ENCODE results near the gene SMIM33.
A peak's percentile ranks its signal among the peaks of the same experiment; 100 is the strongest.

SMIM33 gene

DNA sequence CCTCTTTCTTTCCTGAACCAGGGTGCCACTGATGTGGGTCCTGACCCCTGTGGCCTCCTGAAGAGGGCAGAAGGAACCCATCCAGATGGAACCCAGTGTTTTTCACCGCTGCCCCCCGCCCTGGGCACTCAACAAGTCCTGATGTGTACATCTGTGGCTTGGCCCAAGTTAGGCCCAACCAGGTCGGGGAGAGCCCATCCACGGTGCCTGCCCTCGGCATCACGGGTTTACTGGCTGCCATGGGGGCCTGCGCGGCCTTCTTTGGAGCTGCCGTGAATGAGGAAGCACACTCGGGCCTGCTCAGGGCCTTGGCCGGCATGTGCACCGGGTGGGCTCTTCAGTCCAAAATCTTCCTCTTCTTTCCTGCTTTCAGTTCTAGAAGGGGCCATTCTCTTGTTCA lies 14.0 kb upstream of the SMIM33 start:
- no peak for DNase-seq (ENCODE audit: low read depth)
- H3K4me3 ChIP-seq (ENCODE audit: control insufficient read depth, low read depth, low read length), result no peak overlapping the region
- TF ChIP-seq CTCF (conservative IDR thresholded peaks at IDR 0.05; ENCODE audit: control insufficient read depth, insufficient read depth, low read depth, low read length), result no peak

GRCh38 chr5:139457241-139457640 lies 13.6 kb upstream of the SMIM33 start:
- no peak overlapping the region for H3K4me3 ChIP-seq (ENCODE audit: control insufficient read depth, low read depth, low read length)
- DNase-seq (ENCODE audit: low read depth), result no peak
- no peak for TF ChIP-seq CTCF (conservative IDR thresholded peaks at IDR 0.05; ENCODE audit: control insufficient read depth, insufficient read depth, low read depth, low read length)

GRCh38 chr5:139457653-139458306 lies 13.0 kb upstream of the SMIM33 start:
- TF ChIP-seq CTCF (conservative IDR thresholded peaks at IDR 0.05; ENCODE audit: control insufficient read depth, insufficient read depth, low read depth, low read length), result no peak
- DNase-seq (ENCODE audit: low read depth), result no peak

DNA sequence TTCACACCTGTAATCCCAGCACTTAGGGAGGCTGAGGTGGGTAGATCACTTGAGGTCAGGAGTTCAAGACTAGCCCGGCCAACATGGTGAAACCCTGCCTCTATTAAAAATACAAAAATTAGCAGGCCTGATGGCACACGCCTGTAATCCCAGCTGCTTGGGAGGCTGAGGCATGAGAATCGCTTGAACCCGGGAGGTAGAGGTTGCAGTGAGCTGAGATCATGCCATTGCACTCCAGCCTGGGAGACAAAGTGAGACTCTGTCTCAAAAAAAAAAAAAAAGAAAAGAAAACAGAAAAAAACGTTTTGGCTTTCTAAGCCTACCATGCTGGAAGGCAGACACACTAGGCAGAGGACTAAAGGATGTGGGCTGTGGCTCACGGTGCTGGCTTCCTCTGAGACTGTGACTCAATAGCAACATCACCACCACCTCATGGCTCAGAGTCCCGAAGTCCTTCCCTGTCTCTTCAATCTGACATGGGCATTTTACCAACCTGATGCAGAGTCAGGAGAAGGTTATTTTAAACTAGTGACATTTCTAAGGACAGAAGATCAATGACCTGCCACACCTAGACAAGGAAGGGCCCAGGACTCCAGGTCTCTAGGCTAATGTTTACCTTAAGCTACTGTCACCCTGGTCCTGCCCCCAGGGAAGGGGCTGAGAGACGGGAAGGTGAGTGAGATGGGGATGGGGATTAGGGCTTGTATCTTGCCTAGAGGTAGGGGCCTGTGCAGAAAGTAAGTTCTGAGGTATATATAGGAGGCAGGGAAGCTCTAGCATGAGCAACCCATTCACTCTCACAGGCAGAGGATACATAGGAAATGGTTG lies 12.0 kb upstream of the SMIM33 start:
- DNase-seq (ENCODE audit: low read depth), result peak; percentile 84
- no peak for TF ChIP-seq CTCF (conservative IDR thresholded peaks at IDR 0.05; ENCODE audit: control insufficient read depth, insufficient read depth, low read depth, low read length)
- no peak overlapping the region for H3K4me3 ChIP-seq (ENCODE audit: control insufficient read depth, low read depth, low read length)

More at GRCh38 chr5:139457653-139458306, 13.0 kb upstream of the SMIM33 start:
- no peak overlapping the region for H3K4me3 ChIP-seq (ENCODE audit: control insufficient read depth, low read depth, low read length)

DNA sequence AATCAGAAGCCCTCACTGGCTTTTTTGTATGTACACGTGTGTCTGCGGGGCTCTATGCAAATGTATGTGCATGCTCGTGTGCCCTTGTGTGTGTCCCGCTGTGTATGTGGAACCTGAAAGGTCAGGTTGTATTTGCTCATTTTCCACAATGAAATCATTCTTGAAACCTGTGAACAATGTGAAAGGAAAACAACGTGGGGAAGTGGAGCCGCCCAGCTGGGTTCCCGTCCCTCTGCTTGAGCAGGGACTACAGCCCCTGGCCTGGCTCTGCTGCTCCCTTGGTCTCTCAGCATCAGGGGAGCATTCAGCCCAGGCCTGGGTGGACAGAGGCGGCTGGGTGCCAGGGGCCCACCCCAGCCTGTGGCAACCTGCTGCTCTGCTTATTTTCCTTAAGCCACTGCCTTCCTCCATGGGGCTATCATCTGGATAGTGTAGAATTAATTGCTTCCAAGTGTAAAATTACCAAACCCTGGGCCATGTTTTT lies 11.3 kb upstream of the SMIM33 start:
- no peak for DNase-seq (ENCODE audit: low read depth)
- no peak for TF ChIP-seq CTCF (conservative IDR thresholded peaks at IDR 0.05; ENCODE audit: control insufficient read depth, insufficient read depth, low read depth, low read length)
- no peak overlapping the region for H3K4me3 ChIP-seq (ENCODE audit: control insufficient read depth, low read depth, low read length)

- DNase-seq (ENCODE audit: low read depth), result no peak
- TF ChIP-seq CTCF (conservative IDR thresholded peaks at IDR 0.05; ENCODE audit: control insufficient read depth, insufficient read depth, low read depth, low read length), result no peak
- H3K4me3 ChIP-seq (ENCODE audit: control insufficient read depth, low read depth, low read length), result no peak overlapping the region
Measured at GRCh38 chr5:139460455-139460854, 10.3 kb upstream of the SMIM33 start.

Data from fibroblast of mammary gland (primary cell).